TTC549 (cell line): ENCODE data around the gene NARF.
"Not testable (repeated sequence)": the region's sequence is repeated elsewhere in the genome, so short reads cannot be mapped to it uniquely, and the experiment has no call there.

ENCODE experiments used
- FAIRE-seq: peaks from 2 replicates; lab custom pipeline; 2012; peaks lifted over from hg19 to GRCh38; lab: Jason Lieb, UNC

Gene NARF

DNA sequence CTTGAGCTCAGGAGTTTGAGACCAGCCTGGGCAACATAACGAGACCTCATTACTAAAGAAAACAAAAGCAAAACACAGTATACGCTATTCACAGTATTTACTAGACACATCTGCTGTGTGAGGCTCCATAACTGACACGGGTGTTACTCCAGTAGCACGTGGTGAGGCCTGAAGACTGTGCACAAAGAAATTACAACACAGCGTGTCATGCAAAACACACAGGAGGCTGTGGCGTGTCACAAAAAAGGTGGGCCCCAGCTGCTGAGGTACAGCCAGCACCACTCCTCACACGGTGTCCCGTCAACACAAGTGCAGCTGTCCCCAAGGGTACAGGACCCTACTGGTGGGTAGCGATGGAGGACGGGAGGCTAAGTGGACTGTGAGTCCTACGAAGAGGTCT, 10.7 kb upstream of the NARF start:
- no peak for FAIRE-seq

DNA sequence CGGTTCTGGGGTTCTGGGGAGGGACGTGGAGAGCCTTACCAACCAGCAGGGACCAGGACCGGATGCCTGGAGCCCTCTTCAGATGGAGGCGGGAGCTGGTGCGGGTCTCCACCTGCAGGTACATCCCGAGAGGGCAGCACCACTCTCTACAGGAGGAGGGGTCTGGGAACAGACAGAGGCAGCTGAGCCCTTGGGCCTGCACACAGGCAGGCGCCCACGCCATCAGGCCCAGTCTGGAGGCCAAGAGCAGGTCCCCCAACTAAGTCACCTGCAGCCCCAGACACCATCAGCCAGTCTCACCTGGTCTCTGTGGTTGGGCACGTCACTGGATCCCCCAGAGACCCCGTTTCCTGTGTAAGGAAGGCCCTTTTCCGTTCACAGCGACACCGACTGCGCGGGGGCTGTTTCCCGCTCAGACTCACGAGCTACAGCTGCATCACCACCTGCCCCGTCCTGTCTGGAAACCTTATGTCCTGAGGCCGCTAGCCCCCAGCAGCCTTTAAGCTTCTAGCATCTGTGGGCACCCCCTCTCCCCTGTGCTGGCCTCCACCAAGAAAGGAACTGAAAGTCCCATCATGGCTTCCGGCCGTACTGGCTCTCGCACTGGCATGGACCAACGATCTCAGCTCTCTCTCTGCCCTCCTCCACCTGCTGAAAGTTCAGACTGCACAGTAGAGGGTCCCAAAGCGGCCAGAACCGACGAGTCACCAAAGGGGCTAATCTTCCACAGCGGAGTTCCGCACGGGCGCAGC, 9.2 kb upstream of the NARF start:
- FAIRE-seq: no peak

DNA sequence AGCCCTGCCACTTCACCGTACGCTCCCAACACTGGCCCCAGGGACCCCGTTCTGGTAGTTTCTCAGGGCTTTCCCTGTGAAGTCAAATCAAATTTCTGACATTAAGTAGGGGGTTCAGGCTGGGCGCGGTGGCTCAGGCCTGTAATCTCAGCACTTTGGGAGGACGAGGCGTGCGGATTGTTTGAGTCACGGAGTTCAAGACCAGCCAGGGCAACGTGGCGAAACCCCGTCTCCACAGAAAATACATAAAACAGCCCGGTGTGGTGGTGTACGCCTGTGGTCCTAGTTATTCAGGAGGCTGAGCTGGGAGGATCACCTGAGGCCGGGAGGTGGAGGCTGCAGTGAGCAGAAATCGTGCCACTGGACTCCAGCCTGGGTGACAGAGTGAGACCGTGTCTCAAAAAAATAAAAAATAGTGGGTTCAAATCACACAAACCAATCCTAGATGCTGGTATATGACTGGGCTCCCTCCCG, 8.6 kb upstream of the NARF start:
- FAIRE-seq: no peak

DNA sequence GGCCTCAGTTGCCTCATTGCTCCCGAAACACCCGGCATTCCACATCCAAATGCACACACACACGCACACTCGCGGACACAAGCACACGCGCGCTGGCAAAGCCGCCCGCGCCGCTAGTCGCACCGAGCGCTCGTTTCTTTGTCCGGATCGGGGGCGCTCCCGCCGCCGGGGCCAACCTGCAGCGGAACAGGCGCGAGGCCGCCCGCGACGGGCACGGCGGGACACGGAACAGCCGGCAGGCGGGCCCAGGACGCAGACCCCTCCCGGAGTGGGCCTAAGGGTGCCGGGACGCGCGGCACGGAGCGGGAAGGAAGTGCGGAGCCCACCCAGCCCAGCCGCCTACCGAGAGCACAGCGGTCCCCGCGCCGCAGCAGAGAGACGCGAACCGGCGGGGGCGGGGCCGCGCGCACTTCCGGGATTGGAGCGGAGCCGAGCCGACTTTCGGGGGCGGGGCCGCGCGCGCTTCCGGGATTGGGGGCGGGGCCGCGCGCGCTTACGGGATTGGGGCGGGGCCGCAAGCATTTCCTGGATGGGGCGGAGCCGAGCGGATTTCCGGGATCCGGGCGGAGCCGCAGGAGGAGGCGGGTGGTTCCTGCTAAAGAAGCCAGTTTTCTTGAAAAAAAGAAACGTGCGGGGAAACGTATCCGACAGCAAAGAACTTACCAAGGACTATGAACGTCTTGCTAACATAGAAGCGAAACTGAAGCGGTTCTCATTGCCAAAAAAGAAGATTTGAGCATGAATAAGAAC, 8.0 kb upstream of the NARF start, which contains the start of gene CYBC1:
CYBC1 (minus strand) TSS at position 396 of the 750 bp plus-strand sequence. CDS start 1,498 bp downstream, outside the sequence.
- no peak for FAIRE-seq

DNA sequence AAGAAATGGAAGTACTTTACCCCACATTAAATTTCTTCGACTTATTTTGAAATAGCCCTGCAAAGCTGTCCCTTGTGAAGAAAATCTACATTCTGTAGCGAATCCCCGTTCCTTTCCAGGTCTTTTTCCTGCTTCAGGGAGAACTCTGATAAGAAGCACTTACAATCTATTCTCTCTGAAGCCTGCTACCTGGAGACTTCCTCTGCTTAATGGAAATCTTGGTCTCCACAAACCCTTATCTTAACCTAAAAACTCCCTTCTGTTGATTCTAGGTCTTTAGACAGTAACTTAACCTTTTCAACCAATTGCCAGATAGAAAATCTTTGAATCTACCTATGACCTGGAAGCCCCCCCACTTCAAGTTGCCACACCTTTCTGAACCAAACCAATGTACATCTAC, 6.4 kb upstream of the NARF start:
- FAIRE-seq: no peak

DNA sequence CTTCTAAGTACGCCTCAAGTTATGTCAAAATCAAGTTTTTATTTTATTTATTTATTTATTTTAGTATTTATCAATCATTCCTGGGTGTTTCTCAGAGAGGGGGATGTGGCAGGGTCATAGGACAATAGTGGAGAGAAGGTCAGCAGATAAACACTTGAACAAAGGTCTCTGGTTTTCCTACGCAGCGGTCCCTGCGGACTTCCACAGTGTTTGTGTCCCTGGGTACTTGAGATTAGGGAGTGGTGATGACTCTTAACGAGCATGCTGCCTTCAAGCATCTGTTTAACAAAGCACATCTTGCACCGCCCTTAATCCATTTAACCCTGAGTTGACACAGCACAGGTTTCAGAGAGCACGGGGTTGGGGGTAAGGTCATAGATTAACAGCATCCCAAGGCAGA, 5.4 kb upstream of the NARF start:
- not testable (repeated sequence) for FAIRE-seq

DNA sequence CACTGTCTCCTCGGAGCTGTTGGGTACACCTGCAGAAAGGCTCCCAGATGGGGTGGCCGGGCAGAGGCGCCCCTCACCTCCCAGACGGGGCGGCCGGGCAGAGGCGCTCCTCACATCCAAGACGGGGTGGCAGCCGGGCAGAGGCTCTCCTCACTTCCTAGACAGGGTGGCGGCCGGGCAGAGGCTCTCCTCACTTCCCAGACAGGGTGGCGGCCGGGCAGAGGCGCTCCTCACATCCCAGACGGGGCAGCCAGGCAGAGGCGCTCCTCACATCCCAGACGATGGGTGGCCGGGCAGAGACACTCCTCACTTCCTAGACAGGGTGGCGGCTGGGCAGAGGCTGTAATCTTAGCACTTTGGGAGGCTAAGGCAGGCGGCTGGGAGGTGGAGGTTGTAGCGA, 4.8 kb upstream of the NARF start:
- not testable (repeated sequence) for FAIRE-seq

DNA sequence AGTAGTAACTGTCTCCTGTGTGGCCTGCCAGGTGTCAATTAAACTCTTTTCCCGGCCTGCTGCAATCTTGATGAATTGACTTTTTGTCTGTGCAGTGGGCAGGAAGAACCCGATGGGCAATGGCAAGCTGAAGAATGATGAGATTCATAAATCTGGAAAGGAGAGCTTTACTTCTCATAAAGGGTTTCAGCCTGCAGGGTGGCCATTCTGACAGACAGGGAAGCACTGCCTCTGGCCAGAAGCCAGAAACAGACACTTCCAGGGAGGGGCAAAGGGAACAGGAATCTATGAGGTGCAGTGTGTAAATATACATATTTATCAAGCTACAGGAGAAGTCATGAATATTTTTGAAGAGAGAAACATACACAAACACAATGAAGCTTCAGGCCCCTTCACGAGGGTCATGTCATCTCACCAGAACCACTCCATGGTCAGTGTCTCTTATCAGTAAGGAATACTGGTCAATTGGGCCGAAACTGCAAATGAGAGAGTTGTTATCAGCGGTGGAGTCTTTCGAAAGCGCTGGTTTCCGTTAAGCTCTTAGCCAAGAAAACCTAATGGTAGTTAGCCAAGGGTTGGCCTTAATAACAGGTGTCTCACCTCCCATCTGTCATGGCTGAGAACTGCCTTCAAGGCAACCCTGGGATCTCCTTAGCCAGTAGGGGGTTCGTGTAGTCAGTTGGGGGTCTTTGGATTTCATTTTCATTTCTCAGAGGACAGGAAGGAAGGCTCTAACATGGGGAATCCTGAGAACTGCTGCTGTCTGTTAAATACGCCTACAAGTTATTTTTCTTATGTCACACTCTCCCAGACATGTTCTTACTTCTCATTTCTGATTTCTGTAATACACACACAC, 1.2 kb upstream of the NARF start:
- FAIRE-seq: no peak

DNA sequence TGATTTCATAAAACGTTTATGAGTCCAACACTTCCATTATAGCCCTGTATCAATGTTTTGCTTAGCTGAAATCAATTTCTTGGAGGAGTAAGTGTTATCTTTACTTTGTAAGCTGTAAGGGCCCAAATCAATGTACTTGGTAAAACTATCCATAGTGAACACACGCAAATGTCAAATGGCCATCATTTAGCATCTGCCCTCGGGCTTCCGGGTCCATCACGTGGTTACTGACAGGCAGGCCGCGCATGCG, 687 bp upstream of the NARF start:
- no peak for FAIRE-seq

DNA sequence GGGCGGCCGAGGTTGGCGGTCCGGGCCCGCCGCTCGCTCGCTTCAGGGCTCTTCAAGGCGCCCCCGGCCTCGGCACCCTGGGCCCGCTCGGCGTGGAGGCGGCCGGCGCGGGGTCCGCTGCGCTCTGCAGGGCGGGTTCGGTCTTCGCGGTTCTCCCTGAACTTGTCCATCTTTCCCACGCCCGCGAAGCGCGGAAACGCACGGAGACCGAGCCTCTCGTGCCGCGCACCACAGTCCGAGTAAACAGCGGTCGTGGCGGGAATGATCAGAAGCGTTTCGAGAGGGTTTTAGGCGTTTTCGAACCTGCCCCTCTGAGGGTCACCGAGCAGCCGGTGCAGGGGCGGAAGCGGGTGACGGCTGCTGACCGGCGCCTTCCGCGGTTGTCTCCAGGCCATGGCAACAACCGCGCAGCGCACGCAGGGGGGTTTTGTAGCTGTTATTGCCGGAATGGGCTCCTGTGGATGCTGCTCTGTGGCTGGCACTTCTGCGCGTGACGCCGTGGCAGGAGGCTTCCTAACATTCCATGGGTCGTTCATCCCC, 414 bp downstream of the NARF start:
- no peak for FAIRE-seq

DNA sequence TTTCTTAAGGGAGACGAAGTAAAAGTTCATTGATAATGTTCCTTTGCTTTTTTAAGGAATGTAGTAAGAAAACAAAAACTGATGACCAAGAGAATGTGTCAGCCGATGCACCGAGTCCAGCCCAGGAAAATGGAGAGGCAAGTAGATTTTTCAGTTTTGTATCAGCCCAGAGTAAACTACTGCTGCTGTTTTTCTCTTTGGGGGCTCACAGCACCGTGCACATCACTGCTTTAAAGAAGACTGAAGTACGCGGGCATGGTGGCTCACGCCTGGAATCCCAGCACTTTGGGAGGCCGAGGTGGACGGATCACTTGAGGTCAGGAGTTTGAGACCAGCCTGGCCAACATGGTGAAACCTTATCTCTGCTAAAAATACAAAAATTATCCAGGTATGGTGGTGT, 1.4 kb downstream of the NARF start:
- FAIRE-seq: not testable (repeated sequence)

DNA sequence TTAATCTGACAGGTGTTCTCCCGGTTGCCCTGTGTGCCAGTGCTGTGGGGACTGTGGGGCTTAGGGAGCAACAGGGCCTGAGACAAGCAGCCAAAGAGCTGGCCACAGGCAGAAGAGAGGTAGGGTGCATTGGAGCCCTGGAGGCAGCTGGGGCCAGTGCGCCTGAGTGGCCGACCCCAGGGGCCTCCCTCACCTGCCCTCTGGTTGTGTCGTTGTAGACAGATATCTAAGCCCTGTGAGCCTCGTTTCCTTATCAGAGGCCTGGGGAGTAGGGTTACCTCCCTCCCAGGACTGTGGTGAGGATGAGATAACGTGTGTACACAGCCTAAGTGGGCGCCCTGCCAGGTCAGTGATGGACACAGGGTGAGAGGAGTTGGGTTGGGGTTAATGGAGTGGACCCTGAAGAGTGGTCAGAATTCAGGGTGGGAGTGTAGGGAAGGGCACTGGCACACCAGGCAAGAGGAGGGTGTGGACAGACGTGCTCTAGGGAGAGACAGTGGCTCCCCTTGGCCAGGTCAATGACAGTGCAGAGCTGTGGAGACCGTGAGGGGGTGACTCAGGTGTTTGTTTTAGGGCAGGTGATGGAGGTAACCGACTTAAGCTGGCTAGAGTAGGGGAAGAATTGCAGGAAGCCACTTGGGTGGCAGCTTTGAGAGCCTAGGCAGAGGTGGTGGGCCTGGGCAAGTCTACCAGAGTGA, 3.4 kb downstream of the NARF start:
- FAIRE-seq: no peak

DNA sequence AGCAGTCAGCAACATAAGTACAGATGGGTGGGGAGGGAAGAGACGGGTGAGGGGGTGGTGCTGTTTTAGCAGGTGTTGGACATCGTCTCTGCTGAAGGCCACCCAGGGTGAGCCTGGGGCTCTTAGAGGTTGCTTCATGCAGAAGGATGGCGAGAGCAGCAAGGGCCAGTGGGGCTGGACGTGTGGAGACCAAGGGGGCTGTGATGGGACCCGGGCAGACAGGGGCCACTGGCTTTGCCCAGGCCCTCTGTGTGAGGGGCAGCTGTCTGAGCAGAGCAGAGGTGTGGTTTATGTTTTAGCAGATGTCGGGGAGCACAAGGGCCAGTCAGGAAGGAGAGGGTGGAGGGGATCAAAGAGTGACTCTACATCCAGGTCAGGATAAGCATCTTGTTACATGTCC, 4.8 kb downstream of the NARF start:
- FAIRE-seq: no peak

DNA sequence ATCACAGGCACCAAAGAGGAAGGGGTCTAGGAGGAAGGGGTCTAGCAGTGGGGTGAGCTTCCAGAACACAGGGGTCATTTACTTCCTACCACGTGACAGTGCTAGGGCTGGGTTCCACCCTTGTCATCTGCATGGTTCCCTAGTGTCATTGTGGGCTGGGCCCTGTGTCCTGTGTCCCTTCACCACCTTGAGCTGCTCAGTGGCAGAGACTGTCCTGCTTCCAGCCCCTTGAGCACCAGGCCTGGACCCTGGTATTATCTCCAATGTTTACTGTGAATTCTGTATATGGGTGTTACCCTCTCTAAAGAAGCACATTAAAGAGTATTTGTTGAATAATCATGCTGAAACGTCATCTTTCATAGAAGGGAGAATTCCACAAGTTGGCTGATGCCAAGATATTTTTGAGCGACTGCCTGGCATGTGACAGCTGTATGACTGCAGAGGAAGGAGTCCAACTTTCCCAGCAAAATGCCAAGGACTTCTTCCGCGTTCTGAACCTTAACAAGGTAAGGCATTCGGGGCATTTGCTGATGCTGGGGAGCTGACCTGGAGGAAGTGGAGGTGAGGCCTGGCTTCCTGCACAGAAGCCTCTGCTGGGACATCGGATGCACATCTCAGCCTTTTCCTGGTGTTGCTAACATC, 5.5 kb downstream of the NARF start:
- FAIRE-seq: no peak

DNA sequence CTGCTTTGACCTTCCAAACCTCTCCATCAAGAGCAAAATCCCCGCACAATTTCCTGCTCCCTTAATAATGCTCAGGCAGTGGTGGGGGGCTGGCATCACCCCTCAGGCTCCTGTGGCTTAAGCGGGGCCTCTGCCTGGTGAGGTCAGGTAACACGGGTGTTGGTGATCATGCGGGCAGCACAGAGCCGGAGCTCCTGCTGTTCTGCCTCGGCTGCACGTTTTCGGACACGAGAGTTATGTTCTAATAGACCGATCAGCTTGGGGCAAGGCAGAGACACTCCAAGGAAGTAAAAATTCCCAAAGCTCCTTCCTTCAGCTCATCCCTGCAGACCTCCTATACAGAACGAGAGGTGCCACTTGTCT, 6.0 kb downstream of the NARF start:
- FAIRE-seq: no peak

DNA sequence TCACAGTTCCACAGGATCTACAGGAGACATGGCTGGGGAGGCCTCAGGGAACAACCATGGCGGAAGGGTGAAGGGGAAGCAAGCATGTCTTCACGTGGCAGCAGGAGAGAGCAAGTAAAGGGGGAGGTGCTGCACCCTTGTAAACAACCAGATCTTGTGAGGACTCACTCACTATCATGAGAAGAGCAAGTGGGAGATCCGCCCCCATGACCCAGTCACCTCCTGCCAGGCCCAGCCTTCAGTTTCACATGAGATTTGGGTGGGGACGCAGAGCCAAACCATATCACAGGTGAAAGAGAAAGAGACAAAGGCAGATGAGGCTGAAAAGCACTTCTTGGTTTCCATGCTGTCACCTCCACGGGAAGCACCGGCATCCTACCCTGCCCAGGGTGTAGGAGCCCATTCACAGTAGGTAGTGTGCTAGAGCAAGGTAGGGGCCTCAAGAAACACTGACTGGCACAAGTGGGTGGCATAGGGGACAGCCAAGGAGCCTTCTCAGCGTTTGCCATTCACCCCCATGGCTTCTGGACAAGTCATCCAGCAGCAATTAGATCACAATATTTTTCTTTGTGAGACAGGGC, 6.6 kb downstream of the NARF start:
- no peak for FAIRE-seq

DNA sequence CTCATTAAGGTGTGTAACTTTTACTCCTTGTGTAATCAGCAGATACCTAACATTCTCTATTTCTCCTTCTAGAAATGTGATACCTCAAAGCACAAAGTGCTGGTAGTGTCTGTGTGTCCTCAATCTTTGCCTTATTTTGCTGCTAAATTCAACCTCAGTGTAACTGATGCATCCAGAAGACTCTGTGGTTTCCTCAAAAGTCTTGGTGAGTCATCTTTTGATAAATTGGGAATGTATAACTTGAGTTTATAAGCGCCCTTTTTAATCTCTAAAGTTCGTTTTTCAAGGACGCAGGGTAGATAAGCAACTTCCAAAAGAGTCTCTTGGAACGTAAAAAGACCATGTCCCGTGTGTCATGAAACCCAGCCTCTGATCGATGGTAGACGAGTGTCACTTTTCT, 10.2 kb downstream of the NARF start:
- FAIRE-seq: no peak

DNA sequence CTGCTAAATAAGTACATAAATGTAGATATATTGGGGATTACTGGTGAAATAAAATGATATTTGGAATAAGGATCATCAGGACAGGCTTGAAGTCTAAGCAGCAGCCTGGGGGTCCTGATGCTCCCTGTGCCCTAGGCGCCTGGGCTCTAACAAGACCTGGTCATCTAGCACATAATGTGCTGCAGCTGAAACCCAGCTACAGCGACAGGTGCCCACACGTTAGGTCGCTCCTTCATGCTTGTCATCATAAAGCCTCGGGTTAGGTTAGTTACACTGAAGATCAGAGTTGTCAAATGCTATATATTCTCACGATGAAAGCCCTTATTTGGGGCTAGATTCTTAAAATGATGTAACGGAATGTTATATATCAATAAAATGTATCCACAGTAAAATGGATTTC, 11.5 kb downstream of the NARF start:
- no peak for FAIRE-seq

DNA sequence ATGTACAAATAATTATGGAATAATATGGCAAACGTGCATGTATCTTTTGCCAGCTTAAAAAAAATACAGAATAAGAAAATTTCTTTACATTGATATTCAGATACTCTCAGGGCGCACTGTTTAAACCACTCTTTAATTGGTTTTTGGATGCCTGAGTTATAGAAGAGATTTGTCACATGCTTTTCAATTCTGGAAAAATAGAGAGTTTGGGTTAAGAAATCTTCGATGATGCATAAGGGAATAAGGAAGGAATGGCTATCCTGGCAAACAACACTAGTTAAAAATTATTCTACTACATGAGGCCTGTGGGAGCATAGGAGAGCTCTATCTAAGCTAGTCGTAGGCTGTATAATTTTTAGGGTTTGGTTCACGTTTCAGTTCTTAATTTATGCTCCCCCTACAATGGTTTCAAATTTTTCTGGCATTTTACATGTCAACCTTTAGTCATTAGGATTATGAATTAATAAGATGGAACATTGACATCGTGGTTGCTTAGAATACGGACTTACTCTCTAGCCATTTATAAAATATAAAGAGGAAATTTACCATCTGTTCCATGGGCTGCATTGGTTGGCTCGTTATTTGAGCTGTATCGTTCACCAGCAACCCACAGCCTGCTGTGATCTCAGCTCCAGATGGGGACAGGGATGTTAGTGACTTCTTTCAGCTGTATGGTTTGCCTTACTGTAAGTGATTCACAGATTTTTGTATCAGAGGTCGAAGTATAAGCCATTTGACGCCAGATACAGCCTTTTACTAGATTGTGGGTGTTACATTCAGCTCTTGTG, 15.9 kb downstream of the NARF start:
- no peak for FAIRE-seq

DNA sequence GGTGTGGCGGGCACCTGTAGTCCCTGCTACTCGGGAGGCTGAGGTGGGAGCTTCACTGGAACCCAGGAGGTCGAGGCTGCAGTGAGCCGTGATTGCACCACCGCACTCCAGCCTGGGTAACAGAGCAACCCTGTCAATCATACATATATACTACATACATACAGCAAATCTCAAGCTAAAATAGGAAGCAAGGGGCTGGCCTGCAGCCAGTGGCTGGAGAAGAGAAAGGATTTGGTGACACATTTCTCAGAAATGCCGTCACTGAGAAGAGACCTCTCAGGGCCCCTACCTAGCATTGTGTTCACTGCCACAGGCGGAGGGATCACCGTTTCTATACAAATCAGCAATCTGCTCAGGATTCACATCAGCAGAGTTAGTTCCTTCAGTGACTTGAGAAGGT, 16.9 kb downstream of the NARF start:
- no peak for FAIRE-seq

DNA sequence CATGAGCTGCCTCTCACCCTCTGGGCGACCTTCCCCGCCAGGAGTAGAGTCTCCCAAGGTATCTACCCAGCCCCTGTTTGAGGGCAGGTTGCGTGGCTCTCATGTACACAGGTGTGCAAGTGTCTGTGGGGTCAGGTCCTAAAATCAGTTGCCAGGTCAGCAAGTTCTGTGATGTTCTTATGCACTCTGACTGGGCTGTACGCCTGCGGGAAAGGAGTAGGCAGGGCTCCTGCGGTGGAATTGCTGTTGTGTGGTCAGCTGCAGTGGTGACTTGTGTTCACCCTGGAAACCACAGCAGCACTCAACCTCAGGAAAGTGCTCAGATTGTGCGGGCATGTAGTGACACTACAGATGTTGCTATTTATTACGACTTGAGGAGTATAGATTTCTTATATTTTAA, 19.4 kb downstream of the NARF start:
- FAIRE-seq: no peak
